Psoas muscle (tissue), 8 donors: ENCODE results near the gene C14orf39. TPM values are rescaled to one million over a fixed set of nuclear protein-coding genes. Genes with fewer than 3 reads are reported as not detected.
A peak's percentile ranks its signal among the peaks of the same experiment; 100 is the strongest.
"Not testable (repeated sequence)": the region's sequence is repeated elsewhere in the genome, so short reads cannot be mapped to it uniquely, and the experiment has no call there.

Experiments
- ATAC-seq, 4 donors: fragments of 200-7000 bp; cut with Tn5 transposase; one replicate each; pipeline ENCODE4 v1.9.1; 2020; ENCODE audit warnings: moderate library complexity in 3 of 4, mild to moderate bottlenecking in 2 of 4
- DNase-seq, 2 donors: peaks; one replicate each; pipeline ENCODE4 v3.0.0-alpha.2; 2020
- H3K27ac ChIP-seq: fragments of 200-600 bp; one replicate; pipeline ENCODE4 v1.8.0; 2022
- H3K27me3 ChIP-seq, 3 donors: fragments of 200-600 bp in 1 of 3; one replicate each; pipeline versions ENCODE4 v1.6.1 to v1.8.0; 2013 to 2022; ENCODE audit warnings: low read length in 2 of 3, mild to moderate bottlenecking in 2 of 3, moderate library complexity in 1 of 3; ENCODE audit not compliant: insufficient read depth in 3 of 3
- H3K36me3 ChIP-seq, 2 donors: fragments of 200-600 bp in 1 of 2; one replicate each; pipeline versions ENCODE4 v1.6.1 to v1.8.0; 2013 to 2022; ENCODE audit warnings: low read depth in 1 of 2, mild to moderate bottlenecking in 1 of 2, moderate library complexity in 1 of 2; ENCODE audit not compliant: insufficient read depth in 1 of 2
- H3K4me1 ChIP-seq: fragments of 200-600 bp; one replicate; pipeline ENCODE4 v1.8.0; 2022
- H3K4me3 ChIP-seq: fragments of 200-600 bp; one replicate; pipeline ENCODE4 v1.8.0; 2022; ENCODE audit warnings: mild to moderate bottlenecking
- H3K9me3 ChIP-seq: fragments of 200-600 bp; one replicate; pipeline ENCODE4 v1.8.0; 2022
- WGBS, 3 donors: extraction: QIAGEN DNeasy Blood & Tissue Kit; methylation state at CpG; one replicate each; pipeline versions ENCODE4 v1.1.6 to v1.1.7; 2013; 5-methylcytosine and 5-hydroxymethylcytosine counted together
- intact Hi-C, 2 donors: fragments of 100-400 bp; cut with DNase I; formaldehyde crosslinking; loops; one replicate each; pipeline versions ENCODE4 v1.11.0 to v1.14.2; 2022
- polyA plus RNA-seq, 3 donors: library from polyadenylated mRNA; stranded (reverse); fragments of 200-250 nt; gene quantifications; one replicate each; pipeline ENCODE4 v1.2.3, GENCODE V29; 2013
- total RNA-seq, 4 donors: library from RNA; stranded (reverse); fragmentation: NEBNext Ultra II Directional in 2 of 4; extraction: Animal tissue kit (Norgen Biotek cat#: 25700) in 2 of 4; gene quantifications; one replicate each; pipeline versions ENCODE4 v1.2.1 to v1.2.4, GENCODE V29; 2021 to 2023
- TF ChIP-seq, protein P1 (sequence below): fragments of 200-600 bp; IDR thresholded peaks from one replicate; pipeline ENCODE4 v1.8.0; 2022; ENCODE audit warnings: antibody characterized with exemption
- donor health status: healthy with polysubstance abuse.
- donor health status: DM: no; HTN: no; CAD: no; lungs with moderate emphysema.
- donor health status: Bipolar disorder and iron deficiency.
- donor health status: healthy.
- donor health status: DM: yes; HTN: yes; CAD: no.
- donor health status: DM: no; HTN: no; CAD: no.
- donor health status: DM: no; HTN: no; CAD: no.
- donor health status: DM: yes; HTN: yes; CAD: no.

Gene C14orf39
- total and polyA plus RNA-seq, 7 donors: 0.12 to 4.4 (median 1.9) TPM

DNA sequence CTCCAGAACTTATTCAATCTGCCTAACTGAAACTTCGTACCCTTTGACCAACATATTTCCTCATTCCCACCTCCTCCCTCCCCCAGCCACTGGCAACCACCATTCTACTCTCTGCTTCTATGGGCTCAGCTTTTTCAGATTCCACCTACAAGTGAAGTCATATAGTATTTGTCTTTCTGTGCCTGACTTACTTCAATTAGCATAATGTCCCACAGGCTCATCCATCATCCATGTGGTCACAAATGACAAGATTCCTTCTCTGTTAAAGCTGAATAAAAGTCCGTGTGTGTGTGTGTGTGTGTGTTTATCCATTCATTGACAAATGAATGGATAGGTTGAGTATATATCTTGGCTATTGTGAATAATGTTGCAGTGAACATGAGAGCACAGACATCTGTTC lies 1.3 kb upstream of the C14orf39 start:
- DNase-seq (no peak), ATAC-seq (no peak)
- H3K9me3 ChIP-seq: no peaks in the 10 kb centered on the region
- H3K4me3 ChIP-seq: no peak overlapping the region
- intact Hi-C loops: loop anchor here in 1 of 2 donors (5.0 kb wide), 1 partner anchor 135 kb away; no protein-coding TSS in a partner anchor
- WGBS, 3 donors: 61 to 66% (median 62%) methylated on average over 2 of the region's 2 CpGs
- H3K4me1 ChIP-seq: peaks cover 2% of the 10 kb centered on the region
- no peak overlapping the region for H3K27ac ChIP-seq
- peaks cover 0 to 10% (median 0%) of the 10 kb centered on the region in 3 donors for H3K27me3 ChIP-seq
- TF ChIP-seq, protein P1, sequence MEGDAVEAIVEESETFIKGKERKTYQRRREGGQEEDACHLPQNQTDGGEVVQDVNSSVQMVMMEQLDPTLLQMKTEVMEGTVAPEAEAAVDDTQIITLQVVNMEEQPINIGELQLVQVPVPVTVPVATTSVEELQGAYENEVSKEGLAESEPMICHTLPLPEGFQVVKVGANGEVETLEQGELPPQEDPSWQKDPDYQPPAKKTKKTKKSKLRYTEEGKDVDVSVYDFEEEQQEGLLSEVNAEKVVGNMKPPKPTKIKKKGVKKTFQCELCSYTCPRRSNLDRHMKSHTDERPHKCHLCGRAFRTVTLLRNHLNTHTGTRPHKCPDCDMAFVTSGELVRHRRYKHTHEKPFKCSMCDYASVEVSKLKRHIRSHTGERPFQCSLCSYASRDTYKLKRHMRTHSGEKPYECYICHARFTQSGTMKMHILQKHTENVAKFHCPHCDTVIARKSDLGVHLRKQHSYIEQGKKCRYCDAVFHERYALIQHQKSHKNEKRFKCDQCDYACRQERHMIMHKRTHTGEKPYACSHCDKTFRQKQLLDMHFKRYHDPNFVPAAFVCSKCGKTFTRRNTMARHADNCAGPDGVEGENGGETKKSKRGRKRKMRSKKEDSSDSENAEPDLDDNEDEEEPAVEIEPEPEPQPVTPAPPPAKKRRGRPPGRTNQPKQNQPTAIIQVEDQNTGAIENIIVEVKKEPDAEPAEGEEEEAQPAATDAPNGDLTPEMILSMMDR: no peak
- no peaks in the 10 kb centered on the region for H3K36me3 ChIP-seq

DNA sequence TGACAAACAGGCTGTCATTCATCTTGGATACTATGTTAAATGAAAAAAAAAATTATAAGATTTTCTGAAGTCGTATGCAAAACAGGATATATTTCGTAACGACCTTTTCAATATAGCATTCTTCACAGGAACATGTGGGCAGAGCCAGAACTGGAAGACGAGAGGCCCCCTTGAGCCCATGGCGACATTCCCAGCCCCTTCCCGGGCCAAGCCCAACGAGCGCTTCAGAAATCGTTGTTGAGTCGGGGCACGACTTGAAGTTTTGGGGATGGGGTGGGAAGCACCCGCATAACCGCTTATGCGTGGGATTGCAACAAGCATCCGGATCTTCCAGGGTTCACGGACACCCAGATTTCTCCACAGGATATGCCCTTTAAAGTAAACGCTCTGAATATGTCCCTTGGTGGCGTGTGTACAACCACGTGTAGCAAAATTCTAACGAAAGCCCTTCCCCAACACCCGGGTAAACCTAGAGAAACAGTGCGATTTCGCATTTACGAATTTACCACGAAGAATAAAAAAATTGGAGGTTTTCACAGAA lies 736 bp downstream of the C14orf39 start:
- no peak overlapping the region for H3K27ac ChIP-seq
- TF ChIP-seq, protein P1: no peak
- H3K36me3 ChIP-seq: no peaks in the 10 kb centered on the region
- WGBS, 3 donors: 19 to 38% (median 20%) methylated on average over 25 of the region's 25 CpGs
- peaks cover 12% of the 10 kb centered on the region for H3K9me3 ChIP-seq
- ATAC-seq: peak in 3 of 4 donors; percentile 18 to 47 (median 29)
- H3K4me1 ChIP-seq: peaks cover 2% of the 10 kb centered on the region
- no peak for DNase-seq
- peak overlapping the region; percentile 67 for H3K4me3 ChIP-seq
- intact Hi-C loops: loop anchor here in 1 of 2 donors (5.0 kb wide), 1 partner anchor 133 kb away; no protein-coding TSS in a partner anchor
- peaks cover 0 to 9% (median 0%) of the 10 kb centered on the region in 3 donors for H3K27me3 ChIP-seq

DNA sequence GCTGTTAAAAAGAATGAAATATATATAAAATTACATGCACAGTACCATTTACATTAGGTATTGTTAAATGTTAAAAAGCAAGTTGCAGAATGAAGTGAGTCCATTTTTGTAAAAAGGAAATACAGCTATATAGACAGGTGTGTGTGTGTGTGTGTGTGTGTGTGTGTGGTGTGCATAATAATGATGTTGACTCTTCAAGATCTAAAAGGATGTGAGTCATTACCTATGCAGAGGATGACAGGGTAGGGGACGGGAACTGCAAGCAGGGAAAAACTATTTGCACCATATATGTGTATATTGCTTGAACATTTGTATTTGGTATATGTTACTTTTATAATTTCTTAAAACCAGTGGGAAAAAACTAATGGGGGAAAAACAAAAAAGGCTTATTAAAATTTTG lies 3.1 kb downstream of the C14orf39 start:
- Histone ChIP-seq H3K4me3 (no peak overlapping the region), H3K27me3 (peaks cover 0 to 4% (median 0%) of the 10 kb centered on the region in 3 donors), H3K36me3 (no peaks in the 10 kb centered on the region), H3K4me1 (peaks cover 2% of the 10 kb centered on the region), H3K9me3 (peaks cover 12% of the 10 kb centered on the region), H3K27ac (no peak overlapping the region)
- intact Hi-C loops: no loop called here
- ATAC-seq: no peak
- no peak for DNase-seq
- 82 to 90% (median 82%) methylated on average over 1 of the region's 1 CpG for WGBS, 3 donors
- TF ChIP-seq, protein P1: no peak

DNA sequence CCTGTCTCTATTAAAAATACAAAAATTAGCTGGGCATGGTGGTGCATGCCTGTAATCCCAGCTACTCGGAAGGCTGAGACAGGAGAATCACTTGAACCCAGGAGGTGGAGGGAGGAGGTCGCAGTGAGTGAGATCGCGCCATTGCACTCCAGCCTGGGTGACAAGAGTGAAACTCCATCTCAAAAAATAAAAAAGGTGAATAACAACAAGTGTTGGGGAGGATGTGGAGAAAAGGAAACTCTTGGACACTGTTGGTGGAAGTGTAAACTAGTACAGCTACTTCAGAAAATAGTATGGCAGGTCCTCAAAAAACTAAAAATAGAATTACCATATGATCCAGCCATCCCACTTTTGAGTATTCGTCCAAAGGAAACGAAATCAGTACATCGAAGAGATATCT lies 5.6 kb downstream of the C14orf39 start:
- WGBS, 3 donors: 94 to 98% (median 96%) methylated on average over 7 of the region's 7 CpGs
- H3K27me3 ChIP-seq, DNase-seq, ATAC-seq, H3K4me3 ChIP-seq, H3K4me1 ChIP-seq, H3K36me3 ChIP-seq, H3K27ac ChIP-seq, intact Hi-C loops: not testable (repeated sequence)
- H3K9me3 ChIP-seq: peaks cover 12% of the 10 kb centered on the region

DNA sequence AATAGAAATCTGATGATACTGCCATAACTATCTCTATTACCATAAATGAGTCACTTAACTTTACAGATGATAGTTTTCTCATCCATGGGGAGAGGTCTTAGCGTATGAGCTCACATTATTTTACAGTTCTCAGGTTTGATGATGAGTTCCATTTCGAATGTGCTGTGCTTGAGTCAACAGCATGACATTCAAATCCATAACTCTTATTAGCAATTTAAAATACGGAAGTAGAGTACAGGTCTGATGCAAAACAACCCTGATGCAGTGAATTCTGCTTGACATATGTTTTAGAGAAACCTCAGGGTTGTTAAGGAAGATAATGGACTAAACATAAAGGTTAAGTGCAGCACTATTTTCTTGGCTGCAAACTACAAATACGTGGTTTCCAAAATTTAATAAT lies 30.0 kb downstream of the C14orf39 start:
- WGBS, 3 donors: 66 to 73% (median 68%) methylated on average over 4 of the region's 4 CpGs
- TF ChIP-seq, protein P1: no peak
- no peaks in the 10 kb centered on the region for H3K9me3 ChIP-seq
- ATAC-seq (no peak), DNase-seq (no peak)
- H3K36me3 ChIP-seq: no peaks in the 10 kb centered on the region
- H3K4me3 ChIP-seq: no peak overlapping the region
- no peaks in the 10 kb centered on the region for H3K4me1 ChIP-seq
- H3K27me3 ChIP-seq: no peaks in the 10 kb centered on the region
- no peak overlapping the region for H3K27ac ChIP-seq
- intact Hi-C loops: no loop called here
